Natural killer cell (primary cell): ENCODE data around the gene TLE3. TPM values are rescaled to one million over a fixed set of nuclear protein-coding genes. Genes with fewer than 3 reads are reported as not detected.

ENCODE experiments used
- ATAC-seq, 3 donors: fragments of 150-1000 bp in 2 of 3; fragments of 200-7000 bp in 1 of 3; cut with Tn5 transposase; 1 replicate in 1 of 3; 2 replicates in 2 of 3; pipeline ENCODE4 v1.10.0; 2021; ENCODE audit warnings: mild to moderate bottlenecking in 2 of 3, moderate library complexity in 2 of 3
- DNase-seq, 2 donors: peaks; one replicate each; pipeline versions ENCODE4 v3.0.0 to v3.0.0-alpha.2; 2013 to 2021; ENCODE audit warnings: mixed read lengths in 1 of 2
- H3K27ac ChIP-seq: one replicate; pipeline ENCODE4 v1.5.1; 2013; ENCODE audit warnings: mild to moderate bottlenecking, low read length
- H3K27me3 ChIP-seq: one replicate; pipeline ENCODE4 v1.6.1; 2013; ENCODE audit warnings: low read length; ENCODE audit not compliant: control insufficient read depth, insufficient read depth
- H3K36me3 ChIP-seq: one replicate; pipeline ENCODE4 v1.6.1; 2013; ENCODE audit warnings: low read length; ENCODE audit not compliant: control insufficient read depth, insufficient read depth
- H3K4me1 ChIP-seq: one replicate; pipeline ENCODE4 v1.6.1; 2013; ENCODE audit warnings: low read length; ENCODE audit not compliant: control insufficient read depth, insufficient read depth
- H3K4me3 ChIP-seq: one replicate; pipeline ENCODE4 v1.5.1; 2013; ENCODE audit warnings: low read length
- H3K9me3 ChIP-seq: one replicate; pipeline ENCODE4 v1.6.1; 2013; ENCODE audit warnings: low read length; ENCODE audit not compliant: control insufficient read depth, insufficient read depth
- H3K27ac Mint-ChIP-seq, 2 donors: one replicate each; pipeline ENCODE4 v1.8.0; 2022; ENCODE audit warnings: mild to moderate bottlenecking in 2 of 2, mixed read lengths in 2 of 2, moderate library complexity in 1 of 2
- H3K27me3 Mint-ChIP-seq, 2 donors: one replicate each; pipeline ENCODE4 v1.8.0; 2022; ENCODE audit warnings: low read depth in 2 of 2, mixed read lengths in 2 of 2
- H3K36me3 Mint-ChIP-seq: one replicate; pipeline ENCODE4 v1.8.0; 2022; ENCODE audit warnings: mixed read lengths
- H3K4me1 Mint-ChIP-seq, 2 donors: one replicate each; pipeline ENCODE4 v1.8.0; 2022; ENCODE audit warnings: mixed read lengths in 2 of 2
- H3K4me3 Mint-ChIP-seq: one replicate; pipeline ENCODE4 v1.8.0; 2022; ENCODE audit warnings: mild to moderate bottlenecking, moderate library complexity, mixed read lengths
- H3K9me3 Mint-ChIP-seq, 2 donors: one replicate each; pipeline ENCODE4 v1.8.0; 2022; ENCODE audit warnings: mixed read lengths in 2 of 2
- WGBS: methylation state at CpG from one replicate; pipeline ENCODE4 v1.1.7; 2013; ENCODE audit warnings: missing lambda C conversion rate; ENCODE audit not compliant: insufficient coverage; 5-methylcytosine and 5-hydroxymethylcytosine counted together
- intact Hi-C: fragments of 100-400 bp; cut with micrococcal nuclease; formaldehyde crosslinking; loops from one replicate; pipeline ENCODE4 v1.14.2; 2022
- total RNA-seq, 4 donors: library from RNA; stranded (reverse); fragments of 120-200 nt in 1 of 4; gene quantifications; one replicate each; pipeline versions ENCODE4 v1.2.3 to v1.2.4, GENCODE V29; 2013 to 2022
- TF ChIP-seq, protein P1 (sequence below): fragments of 200-600 bp; IDR thresholded peaks from one replicate; pipeline ENCODE4 v1.8.0; 2022; ENCODE audit warnings: antibody characterized with exemption

The TLE3 gene
- total RNA-seq, 3 donors from 2014 or later (not counting 1 experiment from before 2014, with no cell fraction given) = 32.1 to 94.9 (median 36.7) TPM

DNA sequence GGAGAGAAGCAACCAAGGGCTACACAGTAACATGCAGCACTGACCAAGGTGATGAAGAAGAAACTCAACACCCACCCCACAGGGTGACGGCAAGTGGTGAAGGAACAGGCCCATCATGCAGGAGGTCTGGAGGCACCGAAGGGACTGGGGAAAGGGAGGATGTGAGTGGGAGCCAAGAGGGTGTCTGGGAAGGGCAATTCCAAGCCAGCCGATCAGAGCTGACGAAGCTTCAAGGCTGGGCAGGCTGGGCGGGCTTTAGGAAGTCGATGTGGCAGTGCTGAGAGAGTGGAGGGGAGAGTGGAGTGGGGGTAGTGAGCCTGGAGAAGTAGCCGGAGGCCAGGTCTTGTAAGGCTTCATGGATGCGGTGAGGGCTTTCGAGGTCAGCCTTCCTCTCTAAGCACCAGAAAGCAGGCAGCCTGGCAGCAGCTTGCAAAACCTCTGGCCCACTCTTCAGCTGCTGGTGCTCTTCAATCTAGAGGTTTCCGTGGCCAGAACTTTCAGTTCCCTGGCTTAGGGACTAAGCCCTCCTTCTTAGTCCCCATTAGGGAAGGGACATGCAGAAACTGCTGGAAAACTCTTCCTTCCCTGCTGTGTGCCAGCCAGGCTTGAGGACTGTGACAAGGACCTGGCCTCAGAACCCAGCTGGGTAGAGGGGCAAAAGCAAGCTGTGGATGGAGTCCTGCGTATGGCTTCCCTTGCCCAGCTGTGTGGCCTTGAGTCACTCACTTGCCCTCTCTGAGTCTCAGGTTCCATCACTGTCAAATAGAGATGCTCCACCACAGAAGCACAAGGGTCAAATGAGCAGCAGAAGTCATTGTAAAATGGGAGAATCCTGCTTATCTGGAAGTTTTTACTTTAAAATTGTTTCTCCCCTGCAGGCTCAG lies 72.1 kb downstream of the TLE3 start:
- Histone ChIP-seq H3K27ac (no peak overlapping the region), H3K4me3 (no peak overlapping the region), H3K27me3 (no peaks in the 10 kb centered on the region), H3K36me3 (no peaks in the 10 kb centered on the region), H3K9me3 (no peaks in the 10 kb centered on the region), H3K4me1 (peaks cover 20% of the 10 kb centered on the region)
- 89% methylated on average over 11 of the region's 11 CpGs for WGBS
- peak overlapping the region in 1 of 2 donors; percentile 86 for H3K27ac Mint-ChIP-seq
- H3K27me3 Mint-ChIP-seq = peaks cover 23 to 49% of the 10 kb centered on the region in 2 donors
- no peak overlapping the region for H3K4me3 Mint-ChIP-seq
- no peak for ATAC-seq
- TF ChIP-seq, protein P1, sequence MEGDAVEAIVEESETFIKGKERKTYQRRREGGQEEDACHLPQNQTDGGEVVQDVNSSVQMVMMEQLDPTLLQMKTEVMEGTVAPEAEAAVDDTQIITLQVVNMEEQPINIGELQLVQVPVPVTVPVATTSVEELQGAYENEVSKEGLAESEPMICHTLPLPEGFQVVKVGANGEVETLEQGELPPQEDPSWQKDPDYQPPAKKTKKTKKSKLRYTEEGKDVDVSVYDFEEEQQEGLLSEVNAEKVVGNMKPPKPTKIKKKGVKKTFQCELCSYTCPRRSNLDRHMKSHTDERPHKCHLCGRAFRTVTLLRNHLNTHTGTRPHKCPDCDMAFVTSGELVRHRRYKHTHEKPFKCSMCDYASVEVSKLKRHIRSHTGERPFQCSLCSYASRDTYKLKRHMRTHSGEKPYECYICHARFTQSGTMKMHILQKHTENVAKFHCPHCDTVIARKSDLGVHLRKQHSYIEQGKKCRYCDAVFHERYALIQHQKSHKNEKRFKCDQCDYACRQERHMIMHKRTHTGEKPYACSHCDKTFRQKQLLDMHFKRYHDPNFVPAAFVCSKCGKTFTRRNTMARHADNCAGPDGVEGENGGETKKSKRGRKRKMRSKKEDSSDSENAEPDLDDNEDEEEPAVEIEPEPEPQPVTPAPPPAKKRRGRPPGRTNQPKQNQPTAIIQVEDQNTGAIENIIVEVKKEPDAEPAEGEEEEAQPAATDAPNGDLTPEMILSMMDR = no peak
- no peaks in the 10 kb centered on the region for H3K9me3 Mint-ChIP-seq
- H3K36me3 Mint-ChIP-seq = no peaks in the 10 kb centered on the region
- intact Hi-C loops = no loop called here
- no peak for DNase-seq
- H3K4me1 Mint-ChIP-seq = peaks cover 22 to 30% of the 10 kb centered on the region in 2 donors

DNA sequence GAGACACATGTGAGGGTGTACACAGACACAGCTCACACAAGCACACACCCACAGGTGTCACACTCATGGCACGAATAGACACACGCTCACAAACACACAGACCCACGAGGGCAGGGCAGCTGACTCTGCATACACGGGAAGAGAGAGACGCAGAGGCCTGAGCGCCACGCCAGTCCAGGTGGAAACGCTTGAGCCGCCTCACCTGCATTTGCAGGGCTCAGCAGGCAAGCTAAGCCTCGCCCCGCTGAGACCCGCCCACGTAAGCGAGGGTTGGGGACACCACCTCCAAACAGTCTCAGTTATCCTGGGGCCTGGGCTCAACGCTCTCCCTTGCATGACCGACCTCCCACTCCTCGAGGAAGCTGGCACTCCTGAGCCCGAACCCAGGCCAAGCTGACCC lies 73.2 kb downstream of the TLE3 start:
- TF ChIP-seq, protein P1 = no peak
- intact Hi-C loops = loop anchor here (5.0 kb wide), 2 partner anchors 73 to 468 kb away; partner anchors contain the start of gene TLE3
- H3K36me3 ChIP-seq = no peaks in the 10 kb centered on the region
- Mint-ChIP-seq H3K27ac (peak overlapping the region in 1 of 2 donors; percentile 86), H3K27me3 (peaks cover 23 to 50% of the 10 kb centered on the region in 2 donors), H3K36me3 (no peaks in the 10 kb centered on the region), H3K4me3 (no peak overlapping the region), H3K4me1 (peaks cover 22 to 30% of the 10 kb centered on the region in 2 donors), H3K9me3 (no peaks in the 10 kb centered on the region)
- DNase-seq (no peak), ATAC-seq (no peak)
- no peak overlapping the region for H3K27ac ChIP-seq
- H3K4me3 ChIP-seq = no peak overlapping the region
- H3K9me3 ChIP-seq = no peaks in the 10 kb centered on the region
- whole genome bisulfite sequencing = 91% methylated on average over 17 of the region's 18 CpGs
- no peaks in the 10 kb centered on the region for H3K27me3 ChIP-seq
- H3K4me1 ChIP-seq = peaks cover 20% of the 10 kb centered on the region

DNA sequence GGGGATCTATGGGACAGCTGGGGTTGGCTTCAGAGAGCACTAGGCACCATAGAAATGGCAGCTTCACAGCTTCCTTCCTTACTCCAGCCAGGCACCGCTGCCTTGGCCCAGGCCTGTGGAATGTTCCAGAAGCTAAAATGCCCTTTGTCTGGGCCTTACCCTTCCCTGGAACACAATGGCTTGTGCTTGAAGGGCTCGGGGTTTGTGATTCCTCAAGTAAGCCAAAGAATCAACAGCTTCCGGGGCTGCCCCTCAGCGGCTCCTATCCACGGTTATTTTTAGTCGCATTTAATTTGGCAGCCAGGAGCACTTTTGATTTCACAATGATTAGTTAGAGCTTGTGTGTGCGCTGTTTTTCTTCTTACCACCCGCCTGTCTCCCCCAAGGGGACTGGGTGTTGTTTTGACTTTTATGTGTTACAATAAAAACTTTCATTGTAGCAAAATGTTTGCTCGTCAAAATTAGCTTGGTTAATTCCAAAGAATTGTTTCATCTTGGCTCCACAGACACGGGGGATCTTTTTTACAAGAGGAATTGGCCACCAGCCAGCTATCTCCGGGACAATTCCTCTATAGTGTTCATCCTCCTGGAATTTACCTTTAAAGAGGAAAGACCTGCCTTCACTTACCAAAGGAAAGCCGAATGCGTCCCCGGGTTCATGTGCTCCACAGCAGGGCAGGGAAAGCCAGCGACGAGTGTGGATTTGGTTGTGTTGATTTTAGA lies 73.8 kb downstream of the TLE3 start:
- no peak for DNase-seq
- H3K4me1 ChIP-seq = peaks cover 20% of the 10 kb centered on the region
- Mint-ChIP-seq H3K4me3 (peak overlapping the region; percentile 9), H3K27ac (peak overlapping the region; percentile 37 to 86), H3K27me3 (peaks cover 24 to 55% of the 10 kb centered on the region in 2 donors), H3K4me1 (peaks cover 22 to 30% of the 10 kb centered on the region in 2 donors), H3K36me3 (no peaks in the 10 kb centered on the region), H3K9me3 (no peaks in the 10 kb centered on the region)
- TF ChIP-seq, protein P1 = no peak
- no peaks in the 10 kb centered on the region for H3K36me3 ChIP-seq
- no peak for ATAC-seq
- no peak overlapping the region for H3K4me3 ChIP-seq
- no peaks in the 10 kb centered on the region for H3K27me3 ChIP-seq
- intact Hi-C loops = loop anchor here (2.0 to 5.0 kb wide), 4 partner anchors 73 to 468 kb away; partner anchors contain the start of gene TLE3
- H3K27ac ChIP-seq = peak overlapping the region; percentile 19
- WGBS = 91% methylated on average over 15 of the region's 16 CpGs
- no peaks in the 10 kb centered on the region for H3K9me3 ChIP-seq
